ENCODE results near the gene KIF5A. TPM values are rescaled to one million over a fixed set of nuclear protein-coding genes. Genes with fewer than 3 reads are reported as not detected.

KIF5A gene
- total and polyA plus RNA-seq, 5 experiments from 2014 or later = 0.17 to 2.3 (median 0.85) TPM; not detected in 1

DNA sequence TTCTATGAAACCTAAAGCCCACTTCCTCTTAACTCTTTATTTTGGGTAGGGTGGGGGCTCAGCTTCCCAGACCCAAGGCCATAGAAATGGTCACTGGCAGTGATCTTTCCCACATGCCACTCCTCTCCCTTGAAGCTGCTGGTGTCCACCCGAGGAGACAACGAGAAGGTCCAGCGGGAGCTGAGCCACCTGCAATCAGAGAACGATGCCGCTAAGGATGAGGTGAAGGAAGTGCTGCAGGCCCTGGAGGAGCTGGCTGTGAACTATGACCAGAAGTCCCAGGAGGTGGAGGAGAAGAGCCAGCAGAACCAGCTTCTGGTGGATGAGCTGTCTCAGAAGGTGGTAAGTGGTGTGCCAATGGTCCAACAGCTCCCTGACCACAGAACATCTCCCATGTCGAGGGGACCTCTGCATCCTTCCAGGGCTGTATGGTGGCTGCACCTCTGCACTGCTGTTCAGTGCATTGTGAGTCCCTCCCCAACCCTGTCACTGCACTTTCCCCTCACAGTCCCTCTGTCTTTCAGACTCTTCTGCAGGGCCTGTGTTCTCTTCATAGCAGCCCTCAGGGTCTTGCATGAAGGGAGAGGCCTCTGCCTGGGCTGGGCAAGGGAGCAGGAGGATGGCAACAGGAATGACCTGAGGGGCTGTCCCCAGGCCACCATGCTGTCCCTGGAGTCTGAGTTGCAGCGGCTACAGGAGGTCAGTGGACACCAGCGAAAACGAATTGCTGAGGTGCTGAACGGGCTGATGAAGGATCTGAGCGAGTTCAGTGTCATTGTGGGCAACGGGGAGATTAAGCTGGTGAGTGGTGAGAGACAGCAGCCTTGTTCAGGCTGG lies 22.3 kb downstream of the KIF5A start:
- Mint-ChIP-seq H3K27me3 (no peaks in the 10 kb centered on the region), H3K36me3 (peaks cover 0 to 16% (median 8%) of the 10 kb centered on the region in 3 donors), H3K27ac (peak overlapping the region in 1 of 10 donors; percentile 50), H3K9me3 (no peaks in the 10 kb centered on the region), H3K4me1 (no peaks in the 10 kb centered on the region), H3K4me3 (peak overlapping the region in 1 of 10 donors; percentile 15)
- POLR2A ChIA-PET = no interaction called here
- ATAC-seq = no peak
- DNase-seq = no peak

DNA sequence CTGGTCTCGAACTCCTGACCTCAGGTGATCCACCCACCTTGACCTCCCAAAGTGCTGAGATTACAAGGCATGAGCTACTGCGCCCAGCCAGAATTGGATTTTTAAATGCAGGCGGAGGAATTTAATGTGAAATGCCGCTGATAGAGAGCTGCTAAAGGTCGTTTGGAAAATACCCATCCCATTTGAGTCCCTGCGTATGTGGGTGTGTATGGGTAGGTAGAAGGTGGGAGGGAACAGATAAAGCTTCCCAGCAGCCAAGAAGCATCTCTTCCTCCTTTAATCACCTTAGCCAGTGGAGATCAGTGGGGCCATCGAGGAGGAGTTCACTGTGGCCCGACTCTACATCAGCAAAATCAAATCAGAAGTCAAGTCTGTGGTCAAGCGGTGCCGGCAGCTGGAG lies 25.0 kb downstream of the KIF5A start:
- Mint-ChIP-seq H3K4me3 (no peak overlapping the region), H3K36me3 (peaks cover 0 to 10% (median 2%) of the 10 kb centered on the region in 3 donors), H3K9me3 (no peaks in the 10 kb centered on the region), H3K4me1 (no peaks in the 10 kb centered on the region), H3K27me3 (no peaks in the 10 kb centered on the region), H3K27ac (no peak overlapping the region)
- ATAC-seq = no peak
- POLR2A ChIA-PET = no interaction called here
- no peak for DNase-seq

DNA sequence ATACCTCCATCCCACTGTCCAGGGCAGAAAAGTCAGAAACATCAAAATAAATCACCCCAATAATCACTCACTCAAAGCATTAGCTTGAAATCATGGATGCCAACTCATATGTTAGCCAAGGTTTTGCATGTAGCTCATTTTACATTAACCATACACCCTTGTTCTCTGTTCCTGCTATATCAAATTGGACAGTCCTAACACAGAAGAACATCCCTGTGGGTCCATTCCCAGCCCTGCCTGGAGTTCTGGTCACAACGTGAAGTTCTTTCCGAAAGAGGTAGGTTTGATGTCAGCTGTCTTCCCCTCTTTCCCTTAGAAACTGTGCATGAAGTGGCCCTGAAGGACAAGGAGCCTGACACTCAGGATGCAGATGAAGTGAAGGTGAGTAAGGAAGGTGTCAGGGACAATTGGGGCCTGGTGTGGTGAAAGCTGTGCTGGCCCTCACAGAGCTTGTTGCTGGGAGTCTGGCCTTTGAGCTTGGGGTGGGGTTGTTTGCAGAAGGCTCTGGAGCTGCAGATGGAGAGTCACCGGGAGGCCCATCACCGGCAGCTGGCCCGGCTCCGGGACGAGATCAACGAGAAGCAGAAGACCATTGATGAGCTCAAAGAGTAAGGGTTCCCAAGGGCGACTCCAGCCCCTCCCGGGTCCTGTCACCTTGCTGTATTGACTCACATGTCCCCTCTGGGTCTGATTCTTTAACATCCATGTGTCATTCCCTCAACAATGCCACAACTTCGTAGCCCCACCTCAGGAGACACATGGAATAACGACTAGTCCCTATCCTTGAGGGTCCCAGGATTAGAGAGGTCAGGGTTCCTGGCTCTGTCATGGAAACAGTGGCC lies 26.1 kb downstream of the KIF5A start:
- Mint-ChIP-seq H3K36me3 (peaks cover 0 to 8% (median 5%) of the 10 kb centered on the region in 3 donors), H3K4me3 (no peak overlapping the region), H3K4me1 (no peaks in the 10 kb centered on the region), H3K9me3 (no peaks in the 10 kb centered on the region), H3K27ac (no peak overlapping the region), H3K27me3 (no peaks in the 10 kb centered on the region)
- no peak for ATAC-seq
- POLR2A ChIA-PET = no interaction called here
- DNase-seq = no peak

DNA sequence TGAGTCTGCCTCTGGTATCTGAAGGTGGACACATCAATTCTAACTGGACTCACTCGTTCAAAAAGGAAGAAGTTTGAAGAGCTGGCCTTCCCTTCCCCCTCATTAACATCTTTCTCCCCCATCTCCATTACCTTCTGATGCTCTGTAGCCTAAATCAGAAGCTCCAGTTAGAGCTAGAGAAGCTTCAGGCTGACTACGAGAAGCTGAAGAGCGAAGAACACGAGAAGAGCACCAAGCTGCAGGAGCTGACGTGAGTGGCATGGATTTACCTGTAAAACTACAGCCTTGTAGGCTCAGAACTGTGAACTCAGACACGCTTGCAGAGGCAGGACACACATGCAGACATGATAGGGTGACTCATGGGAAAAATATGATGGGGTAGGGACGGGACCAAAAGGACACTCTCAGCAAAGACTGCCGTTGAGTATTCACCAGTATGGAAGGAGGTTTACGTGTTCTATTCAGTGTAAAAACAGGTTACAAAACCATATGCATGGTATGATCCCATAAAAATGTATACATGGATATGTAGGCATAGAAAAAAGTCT lies 26.8 kb downstream of the KIF5A start:
- H3K4me3 Mint-ChIP-seq = no peak overlapping the region

DNA sequence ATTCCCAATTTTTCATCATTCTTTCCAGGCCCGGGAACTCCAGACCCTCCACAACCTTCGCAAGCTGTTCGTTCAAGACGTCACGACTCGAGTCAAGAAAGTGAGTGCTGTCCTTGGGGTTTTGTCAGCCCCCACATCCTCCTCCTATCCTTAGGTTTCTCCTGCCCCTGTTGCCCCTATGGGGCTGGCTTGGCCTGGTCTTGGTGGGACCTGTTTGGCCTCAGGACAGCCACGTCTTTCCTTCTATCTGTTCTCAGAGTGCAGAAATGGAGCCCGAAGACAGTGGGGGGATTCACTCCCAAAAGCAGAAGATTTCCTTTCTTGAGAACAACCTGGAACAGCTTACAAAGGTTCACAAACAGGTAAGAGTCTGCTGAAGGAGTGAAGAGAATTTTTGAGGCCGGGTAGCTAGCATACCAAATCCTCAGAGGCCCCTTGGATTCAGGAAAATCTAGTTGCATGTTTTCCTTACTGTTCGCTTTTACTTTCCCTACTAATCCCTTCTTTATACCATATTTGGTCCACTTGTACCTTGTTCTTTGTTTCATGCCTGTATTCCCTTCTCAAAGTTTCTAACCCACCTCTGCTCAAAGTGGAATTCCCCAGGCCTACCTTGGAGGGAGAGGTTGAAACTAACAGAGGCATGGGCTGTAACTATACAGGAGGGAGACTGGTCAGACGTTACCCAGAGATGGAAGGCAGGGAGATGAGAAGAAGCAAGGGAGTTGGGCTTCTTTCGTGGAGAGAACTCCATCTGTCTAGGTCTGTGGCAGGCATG lies 28.3 kb downstream of the KIF5A start:
- POLR2A ChIA-PET = no interaction called here
- H3K9me3 Mint-ChIP-seq = no peaks in the 10 kb centered on the region

More for the DNA sequence above, 26.8 kb downstream of the KIF5A start:
- no peak overlapping the region for H3K27ac Mint-ChIP-seq
- ATAC-seq = no peak
- no peaks in the 10 kb centered on the region for H3K4me1 Mint-ChIP-seq
- H3K9me3 Mint-ChIP-seq = no peaks in the 10 kb centered on the region
- no peaks in the 10 kb centered on the region for H3K27me3 Mint-ChIP-seq
- H3K36me3 Mint-ChIP-seq = peaks cover 0 to 3% (median 2%) of the 10 kb centered on the region in 3 donors
- no peak for DNase-seq
- POLR2A ChIA-PET = no interaction called here

DNA sequence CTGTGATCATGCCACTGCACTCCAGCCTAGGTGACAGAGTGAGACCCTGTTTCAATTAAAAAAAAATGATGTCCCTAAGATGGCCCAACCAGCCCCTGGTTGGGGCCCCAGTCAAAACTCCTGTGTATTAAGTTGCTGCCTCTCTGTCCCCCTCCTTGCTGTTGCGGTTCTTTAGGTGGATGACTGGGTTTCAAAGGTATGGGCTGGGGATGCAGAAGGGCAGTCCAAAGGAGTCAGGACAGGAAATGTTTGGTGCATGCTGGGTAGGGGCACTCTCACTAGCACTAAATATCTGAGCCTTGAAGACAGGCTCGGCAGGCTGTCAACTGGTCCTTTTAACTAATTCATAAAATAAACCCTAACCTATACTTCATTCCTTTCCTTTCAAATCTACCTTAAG lies 29.2 kb downstream of the KIF5A start:
- no peak for ATAC-seq
- H3K9me3 Mint-ChIP-seq = no peaks in the 10 kb centered on the region

More for the DNA sequence above, 28.3 kb downstream of the KIF5A start:
- Mint-ChIP-seq H3K27ac (no peak overlapping the region), H3K27me3 (peaks cover 0 to 2% (median 0%) of the 10 kb centered on the region in 5 donors), H3K36me3 (peaks cover 0 to 2% (median 0%) of the 10 kb centered on the region in 3 donors), H3K4me1 (peaks cover under 1 to 3% (median 2%) of the 10 kb centered on the region in 4 donors), H3K4me3 (no peak overlapping the region)
- DNase-seq (no peak), ATAC-seq (no peak)

DNA sequence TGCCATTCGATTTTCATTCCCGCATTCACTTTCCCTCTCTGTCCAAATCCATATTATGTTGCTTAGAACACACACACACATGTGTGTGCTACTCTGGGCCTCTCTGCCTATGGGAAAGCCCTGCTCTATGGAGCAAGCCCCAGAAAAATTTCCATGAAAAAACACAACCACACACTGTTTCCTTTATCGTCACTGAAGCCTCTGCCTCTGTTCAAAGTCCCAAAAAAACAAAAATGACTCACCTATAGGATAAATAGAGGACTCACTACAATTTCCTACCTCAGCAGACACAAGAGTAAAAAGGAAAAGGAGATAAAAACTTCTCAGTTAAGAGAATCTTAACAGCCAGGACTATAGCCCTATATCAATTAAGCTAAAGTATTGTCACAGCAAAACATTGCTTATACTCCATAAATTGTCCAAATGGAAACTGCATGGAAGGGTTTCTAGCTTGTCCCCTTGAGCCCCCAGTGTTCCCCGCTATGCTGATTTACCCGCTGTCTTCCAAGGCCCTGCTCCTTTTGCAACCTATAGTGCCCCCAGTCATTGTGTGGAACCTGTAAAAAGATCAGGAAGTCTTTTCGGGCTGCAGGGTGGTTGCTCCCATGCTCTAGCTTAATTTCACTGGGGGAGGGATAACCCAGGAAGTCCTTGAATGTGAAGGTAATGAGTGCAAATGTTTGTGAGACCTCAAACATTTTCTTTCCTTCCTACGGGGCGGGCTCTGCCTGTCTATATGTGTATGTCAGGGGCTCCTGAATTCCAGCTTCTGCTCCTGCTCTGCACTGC lies 30.0 kb downstream of the KIF5A start:
- ATAC-seq (no peak), DNase-seq (no peak)
- POLR2A ChIA-PET = interaction anchor here (1.0 kb wide), 1 partner anchor 162 kb away, joined by 3 read pairs; no protein-coding TSS in a partner anchor
- H3K36me3 Mint-ChIP-seq = peaks cover 0 to 2% (median 0%) of the 10 kb centered on the region in 3 donors
- H3K4me3 Mint-ChIP-seq = no peak overlapping the region
- H3K4me1 Mint-ChIP-seq = peaks cover 3 to 8% (median 5%) of the 10 kb centered on the region in 4 donors
- H3K27ac Mint-ChIP-seq = no peak overlapping the region
- H3K27me3 Mint-ChIP-seq = peaks cover 0 to 7% (median 0%) of the 10 kb centered on the region in 5 donors
- no peaks in the 10 kb centered on the region for H3K9me3 Mint-ChIP-seq

More for the DNA sequence above, 29.2 kb downstream of the KIF5A start:
- H3K4me3 Mint-ChIP-seq = no peak overlapping the region
- POLR2A ChIA-PET = no interaction called here
- H3K27ac Mint-ChIP-seq = peak overlapping the region in 1 of 10 donors; percentile 62
- DNase-seq = no peak
- H3K27me3 Mint-ChIP-seq = peaks cover 0 to 5% (median 0%) of the 10 kb centered on the region in 5 donors
- peaks cover 0 to 2% (median 0%) of the 10 kb centered on the region in 3 donors for H3K36me3 Mint-ChIP-seq
- H3K4me1 Mint-ChIP-seq = peaks cover 3 to 8% (median 5%) of the 10 kb centered on the region in 4 donors

DNA sequence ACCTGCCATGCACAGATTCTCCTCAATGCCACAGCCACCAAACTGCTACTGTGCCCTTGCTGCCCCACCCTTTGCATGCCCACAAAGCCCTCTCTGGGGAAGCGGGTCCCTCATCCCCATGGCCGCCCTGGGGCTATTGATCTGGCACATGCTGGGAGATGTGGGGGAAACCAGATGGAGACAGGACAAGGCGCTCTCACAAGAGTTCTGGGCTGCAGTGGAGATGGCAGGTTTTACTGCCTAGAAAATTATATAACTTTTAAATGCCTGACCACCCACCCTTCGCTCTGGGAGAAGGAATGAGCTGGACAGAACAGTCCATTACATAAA lies 30.6 kb downstream of the KIF5A start:
- no peak overlapping the region for H3K27ac Mint-ChIP-seq
- H3K36me3 Mint-ChIP-seq = peaks cover 0 to 2% (median 0%) of the 10 kb centered on the region in 3 donors
- no peak overlapping the region for H3K4me3 Mint-ChIP-seq
- no peaks in the 10 kb centered on the region for H3K9me3 Mint-ChIP-seq
- ATAC-seq (no peak), DNase-seq (no peak)
- POLR2A ChIA-PET = interaction anchor here (1.0 kb wide), 1 partner anchor 162 kb away, joined by 3 read pairs; no protein-coding TSS in a partner anchor
- peaks cover 0 to 11% (median 0%) of the 10 kb centered on the region in 5 donors for H3K27me3 Mint-ChIP-seq
- peaks cover 3 to 8% (median 5%) of the 10 kb centered on the region in 4 donors for H3K4me1 Mint-ChIP-seq

DNA sequence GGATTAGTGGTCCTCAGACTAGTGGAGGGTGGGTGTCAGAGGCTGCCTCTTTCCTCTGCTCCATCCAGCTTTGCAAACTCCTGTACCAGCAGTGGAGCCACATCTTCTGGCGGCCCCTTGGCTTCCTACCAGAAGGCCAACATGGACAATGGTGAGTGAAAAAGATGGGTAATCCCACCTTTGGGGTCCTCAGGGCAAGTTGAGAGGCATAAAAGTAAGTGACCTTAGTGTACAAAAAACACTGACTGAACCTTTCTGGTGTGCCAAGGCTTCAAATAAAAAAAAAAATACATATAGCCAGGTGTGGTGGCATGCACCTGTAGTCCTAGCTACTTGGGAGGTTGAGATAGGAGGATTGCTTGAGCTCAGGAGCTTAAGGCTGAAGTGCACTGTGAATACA lies 32.0 kb downstream of the KIF5A start:
- no peak overlapping the region for H3K4me3 Mint-ChIP-seq
- ATAC-seq (no peak), DNase-seq (no peak)
- H3K9me3 Mint-ChIP-seq = no peaks in the 10 kb centered on the region
- H3K27ac Mint-ChIP-seq = no peak overlapping the region
- peaks cover 0 to 16% (median 0%) of the 10 kb centered on the region in 5 donors for H3K27me3 Mint-ChIP-seq
- H3K36me3 Mint-ChIP-seq = peaks cover 0 to 2% (median 0%) of the 10 kb centered on the region in 3 donors
- peaks cover 3 to 8% (median 5%) of the 10 kb centered on the region in 4 donors for H3K4me1 Mint-ChIP-seq
- POLR2A ChIA-PET = no interaction called here

DNA sequence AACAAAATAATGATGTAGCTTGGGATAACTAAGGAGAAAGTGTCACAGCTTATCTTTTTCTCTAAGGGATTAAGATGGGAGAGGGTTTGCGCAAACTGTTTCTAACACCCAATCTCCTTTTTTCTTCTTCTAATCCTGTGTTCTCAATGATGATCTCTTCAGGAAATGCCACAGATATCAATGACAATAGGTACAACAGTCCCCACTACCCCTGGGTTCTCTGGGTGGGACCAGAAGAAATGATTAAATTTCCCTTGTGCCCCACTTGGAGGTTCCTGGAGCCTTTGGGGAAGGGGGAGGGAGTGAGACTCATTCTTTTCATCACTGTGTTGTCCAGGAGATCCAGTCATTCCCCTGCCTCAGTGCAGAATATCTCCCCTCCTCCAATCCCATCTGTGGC lies 32.6 kb downstream of the KIF5A start:
- H3K4me3 Mint-ChIP-seq = no peak overlapping the region
- no peak overlapping the region for H3K27ac Mint-ChIP-seq
- peaks cover 0 to 2% (median 0%) of the 10 kb centered on the region in 3 donors for H3K36me3 Mint-ChIP-seq
- no peak for ATAC-seq
- H3K27me3 Mint-ChIP-seq = peaks cover 0 to 16% (median 0%) of the 10 kb centered on the region in 5 donors
- POLR2A ChIA-PET = interaction anchor here (0.6 to 2.5 kb wide), 4 partner anchors 40 to 265 kb away, joined by 4 to 11 read pairs (median 6); partner anchors contain the start of gene GLI1
- no peaks in the 10 kb centered on the region for H3K9me3 Mint-ChIP-seq
- no peak for DNase-seq
- peaks cover 3 to 8% (median 5%) of the 10 kb centered on the region in 4 donors for H3K4me1 Mint-ChIP-seq
